ENCODE results near the gene CPM.

The CPM gene

GRCh38 chr12:68905733-68906132 is 27.2 kb downstream of the CPM start:
- TF ChIP-seq SIN3A (IDR thresholded peaks at IDR 0.05; ENCODE audit: borderline replicate concordance, insufficient read depth, low read length) (no peak), POLR2AphosphoS5 (IDR thresholded peaks at IDR 0.05; ENCODE audit: low read depth, low read length) (no peak), FOXP2 (optimal IDR thresholded peaks at IDR 0.05; ENCODE audit: borderline replicate concordance, extremely low read depth, extremely low read length, insufficient read depth) (no peak), REST (IDR thresholded peaks at IDR 0.05; ENCODE audit: insufficient read depth in 1 of 2, low read depth in 2 of 2, low read length in 2 of 2) (no peak), TAF1 (IDR thresholded peaks at IDR 0.05; ENCODE audit: borderline replicate concordance, insufficient read depth, low read length) (no peak)

GRCh38 chr12:68904351-68904962 is 28.5 kb downstream of the CPM start:
- no peak for TF ChIP-seq POLR2AphosphoS5 (IDR thresholded peaks at IDR 0.05; ENCODE audit: low read depth, low read length)
- TF ChIP-seq FOXP2 (optimal IDR thresholded peaks at IDR 0.05; ENCODE audit: borderline replicate concordance, extremely low read depth, extremely low read length, insufficient read depth) = no peak
- no peak for TF ChIP-seq SIN3A (IDR thresholded peaks at IDR 0.05; ENCODE audit: borderline replicate concordance, insufficient read depth, low read length)
- no peak for TF ChIP-seq REST (IDR thresholded peaks at IDR 0.05; ENCODE audit: insufficient read depth in 1 of 2, low read depth in 2 of 2, low read length in 2 of 2)
- TF ChIP-seq TAF1 (IDR thresholded peaks at IDR 0.05; ENCODE audit: borderline replicate concordance, insufficient read depth, low read length) = no peak

- TF ChIP-seq SIN3A (IDR thresholded peaks at IDR 0.05; ENCODE audit: borderline replicate concordance, insufficient read depth, low read length) (no peak), POLR2AphosphoS5 (IDR thresholded peaks at IDR 0.05; ENCODE audit: low read depth, low read length) (no peak), FOXP2 (optimal IDR thresholded peaks at IDR 0.05; ENCODE audit: borderline replicate concordance, extremely low read depth, extremely low read length, insufficient read depth) (no peak)
Observed at GRCh38 chr12:68903511-68903910, 29.5 kb downstream of the CPM start.

GRCh38 chr12:68901551-68901950 is 31.4 kb downstream of the CPM start:
- TF ChIP-seq FOXP2 (optimal IDR thresholded peaks at IDR 0.05; ENCODE audit: borderline replicate concordance, extremely low read depth, extremely low read length, insufficient read depth) (no peak), TAF1 (IDR thresholded peaks at IDR 0.05; ENCODE audit: borderline replicate concordance, insufficient read depth, low read length) (no peak), REST (IDR thresholded peaks at IDR 0.05; ENCODE audit: insufficient read depth in 1 of 2, low read depth in 2 of 2, low read length in 2 of 2) (no peak), SIN3A (IDR thresholded peaks at IDR 0.05; ENCODE audit: borderline replicate concordance, insufficient read depth, low read length) (no peak)

GRCh38 chr12:68901145-68901544 is 31.8 kb downstream of the CPM start:
- TF ChIP-seq TAF1 (IDR thresholded peaks at IDR 0.05; ENCODE audit: borderline replicate concordance, insufficient read depth, low read length) = no peak
- TF ChIP-seq POLR2AphosphoS5 (IDR thresholded peaks at IDR 0.05; ENCODE audit: low read depth, low read length) = no peak
- TF ChIP-seq FOXP2 (optimal IDR thresholded peaks at IDR 0.05; ENCODE audit: borderline replicate concordance, extremely low read depth, extremely low read length, insufficient read depth) = no peak
- no peak for TF ChIP-seq SIN3A (IDR thresholded peaks at IDR 0.05; ENCODE audit: borderline replicate concordance, insufficient read depth, low read length)

- no peak for TF ChIP-seq SIN3A (IDR thresholded peaks at IDR 0.05; ENCODE audit: borderline replicate concordance, insufficient read depth, low read length)
- TF ChIP-seq TAF1 (IDR thresholded peaks at IDR 0.05; ENCODE audit: borderline replicate concordance, insufficient read depth, low read length) = no peak
- no peak for TF ChIP-seq POLR2AphosphoS5 (IDR thresholded peaks at IDR 0.05; ENCODE audit: low read depth, low read length)
- TF ChIP-seq REST (IDR thresholded peaks at IDR 0.05; ENCODE audit: insufficient read depth in 1 of 2, low read depth in 2 of 2, low read length in 2 of 2) = no peak
- TF ChIP-seq FOXP2 (optimal IDR thresholded peaks at IDR 0.05; ENCODE audit: borderline replicate concordance, extremely low read depth, extremely low read length, insufficient read depth) = no peak
Observed at GRCh38 chr12:68900241-68900640, 32.7 kb downstream of the CPM start.

Data from PFSK-1 (cell line).